SU-DHL-6 (cell line): ENCODE measurements around the gene PMF1.

Source experiments
- CTCF ChIP-seq: fragments of 200-600 bp; sonication (generic); IDR thresholded peaks from one replicate; pipeline ENCODE4 v1.5.1; 2017; ENCODE audit warnings: antibody characterized with exemption, mild to moderate bottlenecking, low read length, moderate library complexity; ENCODE audit not compliant: insufficient read depth, poor library complexity, severe bottlenecking
- EZH2phosphoT487 ChIP-seq: fragments of 200-600 bp; sonication (generic), shearing (Covaris generic); conservative IDR thresholded peaks from 2 replicates; pipeline ENCODE4 v1.6.1; 2018; ENCODE audit warnings: mild to moderate bottlenecking, antibody characterized with exemption, low read length, moderate library complexity, mixed read lengths

- TF ChIP-seq CTCF, result no peak
- TF ChIP-seq EZH2phosphoT487, result no peak
Observed at GRCh38 chr1:156241926-156242325, 29.1 kb downstream of the PMF1 start, which contains the start of gene BGLAP.
